CD4-positive, alpha-beta T cell (primary cell): Measurements from ENCODE around the gene SMIM5. TPM values are rescaled to one million over a fixed set of nuclear protein-coding genes. Genes with fewer than 3 reads are reported as not detected.

Experiments used
- ATAC-seq: fragments of 200-7000 bp; cut with Tn5 transposase; one replicate; pipeline ENCODE4 v1.10.0; 2022; ENCODE audit warnings: mild to moderate bottlenecking; ENCODE audit not compliant: poor library complexity
- CTCF ChIA-PET: fragments of 350-600 bp; sonication (Branson Sonifier 250); formaldehyde crosslinking; loops from one replicate; lab custom pipeline; 2021; ENCODE audit warnings: antibody characterized with exemption, inconsistent platforms; lab: Charles Lee
- POLR2A ChIA-PET: fragments of 350-600 bp; sonication (Branson Sonifier 250); formaldehyde crosslinking; loops from one replicate; lab custom pipeline; 2021; ENCODE audit warnings: antibody characterized with exemption, inconsistent platforms; lab: Charles Lee
- DNase-seq, 14 experiments: peaks; one replicate each; pipeline ENCODE4 v3.0.0-alpha.2; 2013 to 2020; ENCODE audit warnings: mixed read lengths in 2 of 14
- H3K27ac ChIP-seq, 2 donors: one replicate each; pipeline versions ENCODE4 v1.5.1 to v1.7.0; 2013; ENCODE audit warnings: low read length in 2 of 2, low read depth in 1 of 2, mild to moderate bottlenecking in 1 of 2
- H3K27me3 ChIP-seq, 2 experiments: 1 replicate in 1 of 2; 2 replicates in 1 of 2; pipeline versions ENCODE4 v1.6.1 to v1.7.0; 2013; ENCODE audit warnings: low read length in 2 of 2, control low read depth in 1 of 2, mild to moderate bottlenecking in 1 of 2, moderate library complexity in 1 of 2; ENCODE audit not compliant: insufficient read depth in 2 of 2, control insufficient read depth in 1 of 2
- H3K36me3 ChIP-seq: one replicate; pipeline ENCODE4 v1.6.1; 2013; ENCODE audit warnings: low read length, control low read depth; ENCODE audit not compliant: insufficient read depth
- H3K4me1 ChIP-seq: one replicate; pipeline ENCODE4 v1.6.1; 2013; ENCODE audit warnings: low read length, control low read depth; ENCODE audit not compliant: insufficient read depth
- H3K4me3 ChIP-seq: one replicate; pipeline ENCODE4 v1.5.1; 2013; ENCODE audit warnings: mild to moderate bottlenecking, low read length, moderate library complexity
- H3K9me3 ChIP-seq, 2 experiments: 1 replicate in 1 of 2; 2 replicates in 1 of 2; pipeline versions ENCODE4 v1.6.1 to v1.7.0; 2013; ENCODE audit warnings: low read length in 2 of 2, mild to moderate bottlenecking in 2 of 2, control low read depth in 1 of 2, moderate library complexity in 1 of 2; ENCODE audit not compliant: control insufficient read depth in 1 of 2, insufficient read depth in 1 of 2
- H3K27ac Mint-ChIP-seq: one replicate; pipeline ENCODE4 v1.8.0; 2020; ENCODE audit warnings: mixed read lengths
- H3K27me3 Mint-ChIP-seq: one replicate; pipeline ENCODE4 v1.8.0; 2021; ENCODE audit warnings: mixed read lengths
- H3K36me3 Mint-ChIP-seq: one replicate; pipeline ENCODE4 v1.8.0; 2021; ENCODE audit warnings: low read depth, mixed read lengths
- H3K4me1 Mint-ChIP-seq: one replicate; pipeline ENCODE4 v1.8.0; 2021; ENCODE audit warnings: low read depth, mixed read lengths
- H3K4me3 Mint-ChIP-seq: one replicate; pipeline ENCODE4 v1.8.0; 2020; ENCODE audit warnings: mild to moderate bottlenecking, mixed read lengths
- H3K9me3 Mint-ChIP-seq: one replicate; pipeline ENCODE4 v1.8.0; 2020; ENCODE audit warnings: mixed read lengths
- intact Hi-C, 2 experiments: fragments of 100-400 bp; cut with DNase I in 1 of 2; cut with micrococcal nuclease in 1 of 2; formaldehyde crosslinking; loops; one replicate each; pipeline versions ENCODE4 v1.15.1 to v1.9.0; 2023 to 2025; cut with DNase I, micrococcal nuclease
- total RNA-seq, 174 experiments: library from RNA in 2 of 174; stranded (reverse) in 2 of 174; gene quantifications; one replicate each; pipeline ENCODE4 v1.2.3 and lab custom pipeline; 2021 to 2026
- TF ChIP-seq, protein P1 (sequence below): fragments of 200-600 bp; IDR thresholded peaks from one replicate; pipeline ENCODE4 v1.8.0; 2022; ENCODE audit warnings: antibody characterized with exemption, mild to moderate bottlenecking

SMIM5 gene
- total RNA-seq, 2 experiments from 2014 or later, result 0.75 to 1.3 TPM

- peaks cover 51% of the 10 kb centered on the region for H3K36me3 ChIP-seq
Measured at GRCh38 chr17:75666959-75667790, 33.9 kb downstream of the SMIM5 start, which contains the start of the genes RECQL5 and SAP30BP. RECQL5 (minus strand) TSS chr17:75667154; CDS start chr17:75666557, 597 bp downstream. SAP30BP (plus strand) TSS chr17:75667338; CDS start chr17:75667373, 35 bp downstream.

DNA sequence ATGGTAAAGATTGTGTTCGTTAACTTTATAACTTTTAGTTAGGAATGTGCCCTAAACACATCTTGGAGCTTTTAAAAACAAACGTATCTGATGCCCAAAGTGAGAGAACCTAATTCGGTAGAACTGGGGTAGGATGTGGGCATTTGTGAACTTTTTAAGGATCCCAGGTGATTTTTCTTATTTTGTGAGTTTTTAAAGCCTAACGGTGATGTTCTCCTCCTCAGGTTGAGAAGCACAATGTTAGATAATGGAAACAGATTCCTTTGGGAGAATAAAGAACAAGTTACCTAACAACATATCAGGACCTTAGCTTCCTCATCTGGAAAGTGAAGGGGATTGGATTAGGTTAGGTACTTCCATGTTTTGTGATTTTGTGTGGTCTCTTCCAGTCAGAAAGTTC lies 34.6 kb downstream of the SMIM5 start:
- ATAC-seq (no peak), DNase-seq (no peak)
- no peak overlapping the region for H3K27ac Mint-ChIP-seq
- peaks cover 26% of the 10 kb centered on the region for H3K4me1 Mint-ChIP-seq
- Histone ChIP-seq H3K27me3 (no peaks in the 10 kb centered on the region), H3K4me1 (peaks cover 23% of the 10 kb centered on the region), H3K4me3 (peak overlapping the region; percentile 76), H3K36me3 (peaks cover 50% of the 10 kb centered on the region), H3K27ac (peak overlapping the region; percentile 87 to 90), H3K9me3 (no peaks in the 10 kb centered on the region)
- H3K9me3 Mint-ChIP-seq, result no peaks in the 10 kb centered on the region
- ChIA-PET CTCF (interaction anchor here (1.4 to 3.3 kb wide), 2 partner anchors 35 to 86 kb away, joined by 3 to 12 read pairs; no protein-coding TSS in a partner anchor), POLR2A (interaction anchor here (0.6 to 2.7 kb wide), 9 partner anchors 22 to 795 kb away, joined by 3 to 18 read pairs (median 7); partner anchors contain the start of genes FDXR, MRPL58, TMEM94 and UNK)
- no peak overlapping the region for H3K4me3 Mint-ChIP-seq
- H3K27me3 Mint-ChIP-seq, result no peaks in the 10 kb centered on the region
- intact Hi-C loops, result loop anchor here in 1 of 2 experiments (5.0 to 10.0 kb wide), 4 partner anchors 141 to 791 kb away; partner anchors contain the start of genes LLGL2, MIF4GD and MRPL38
- peaks cover 45% of the 10 kb centered on the region for H3K36me3 Mint-ChIP-seq
- TF ChIP-seq, protein P1, sequence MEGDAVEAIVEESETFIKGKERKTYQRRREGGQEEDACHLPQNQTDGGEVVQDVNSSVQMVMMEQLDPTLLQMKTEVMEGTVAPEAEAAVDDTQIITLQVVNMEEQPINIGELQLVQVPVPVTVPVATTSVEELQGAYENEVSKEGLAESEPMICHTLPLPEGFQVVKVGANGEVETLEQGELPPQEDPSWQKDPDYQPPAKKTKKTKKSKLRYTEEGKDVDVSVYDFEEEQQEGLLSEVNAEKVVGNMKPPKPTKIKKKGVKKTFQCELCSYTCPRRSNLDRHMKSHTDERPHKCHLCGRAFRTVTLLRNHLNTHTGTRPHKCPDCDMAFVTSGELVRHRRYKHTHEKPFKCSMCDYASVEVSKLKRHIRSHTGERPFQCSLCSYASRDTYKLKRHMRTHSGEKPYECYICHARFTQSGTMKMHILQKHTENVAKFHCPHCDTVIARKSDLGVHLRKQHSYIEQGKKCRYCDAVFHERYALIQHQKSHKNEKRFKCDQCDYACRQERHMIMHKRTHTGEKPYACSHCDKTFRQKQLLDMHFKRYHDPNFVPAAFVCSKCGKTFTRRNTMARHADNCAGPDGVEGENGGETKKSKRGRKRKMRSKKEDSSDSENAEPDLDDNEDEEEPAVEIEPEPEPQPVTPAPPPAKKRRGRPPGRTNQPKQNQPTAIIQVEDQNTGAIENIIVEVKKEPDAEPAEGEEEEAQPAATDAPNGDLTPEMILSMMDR, result no peak

More at GRCh38 chr17:75666959-75667790, 33.9 kb downstream of the SMIM5 start, which contains the start of the genes RECQL5 and SAP30BP:
- intact Hi-C loops, result loop anchor here in 1 of 2 experiments (5.0 to 10.0 kb wide), 4 partner anchors 140 to 790 kb away; partner anchors contain the start of genes LLGL2, MIF4GD and MRPL38
- Mint-ChIP-seq H3K9me3 (no peaks in the 10 kb centered on the region), H3K27me3 (no peaks in the 10 kb centered on the region), H3K27ac (peak within 1 kb of the TSS; percentile 57), H3K4me3 (peak within 1 kb of the TSS; percentile 72), H3K36me3 (peaks cover 45% of the 10 kb centered on the region), H3K4me1 (peaks cover 26% of the 10 kb centered on the region)
- H3K4me1 ChIP-seq, result peaks cover 23% of the 10 kb centered on the region
- peak within 1 kb of the TSS; percentile 76 for H3K4me3 ChIP-seq
- ATAC-seq (peak; percentile 100), DNase-seq (peak; percentile 97 to 99 (median 98))
- peak within 1 kb of the TSS; percentile 87 to 90 for H3K27ac ChIP-seq
- TF ChIP-seq, protein P1, result no peak
- H3K9me3 ChIP-seq, result no peaks in the 10 kb centered on the region
- CTCF ChIA-PET, result interaction anchor here (0.6 to 3.3 kb wide), 7 partner anchors 14 to 313 kb away, joined by 3 to 12 read pairs (median 3); no protein-coding TSS in a partner anchor
- no peaks in the 10 kb centered on the region for H3K27me3 ChIP-seq
- POLR2A ChIA-PET, result interaction anchor here (0.6 to 2.7 kb wide), 22 partner anchors 8 to 794 kb away, joined by 3 to 18 read pairs (median 4); partner anchors contain the start of genes FDXR, MIF4GD, MRPL58 and SLC25A19

GRCh38 chr17:75668489-75668888 lies 35.3 kb downstream of the SMIM5 start:
- H3K27ac Mint-ChIP-seq, result no peak overlapping the region
- POLR2A ChIA-PET, result interaction anchor here (0.6 to 2.7 kb wide), 2 partner anchors 116 to 164 kb away, joined by 3 to 18 read pairs; partner anchors contain the start of gene UNK

More at GRCh38 chr17:75668489-75668888, 35.3 kb downstream of the SMIM5 start:
- Histone ChIP-seq H3K4me3 (no peak overlapping the region), H3K27ac (no peak overlapping the region), H3K27me3 (no peaks in the 10 kb centered on the region), H3K9me3 (no peaks in the 10 kb centered on the region), H3K36me3 (peaks cover 55% of the 10 kb centered on the region), H3K4me1 (peaks cover 23% of the 10 kb centered on the region)
- no peak overlapping the region for H3K4me3 Mint-ChIP-seq
- TF ChIP-seq, protein P1, result no peak
- no peaks in the 10 kb centered on the region for H3K9me3 Mint-ChIP-seq
- ATAC-seq (no peak), DNase-seq (no peak)
- no peaks in the 10 kb centered on the region for H3K27me3 Mint-ChIP-seq
- CTCF ChIA-PET, result interaction anchor here (0.7 to 1.4 kb wide), 2 partner anchors 36 to 80 kb away, joined by 3 read pairs; no protein-coding TSS in a partner anchor
- H3K36me3 Mint-ChIP-seq, result peaks cover 48% of the 10 kb centered on the region
- peaks cover 26% of the 10 kb centered on the region for H3K4me1 Mint-ChIP-seq
- intact Hi-C loops, result loop anchor here in 1 of 2 experiments (5.0 to 10.0 kb wide), 4 partner anchors 141 to 791 kb away; partner anchors contain the start of genes LLGL2, MIF4GD and MRPL38
